HEK293 (cell line): Measurements from ENCODE around the gene TUT4.

Source experiments
- AEBP2 ChIP-seq: fragments of 450-650 bp; formaldehyde crosslinking; IDR thresholded peaks from 2 replicates; pipeline ENCODE4 v1.5.1; 2016; ENCODE audit warnings: missing biosample characterization, missing genetic modification characterization, borderline replicate concordance
- BCL11A ChIP-seq: fragments of 450-650 bp; formaldehyde crosslinking; IDR thresholded peaks from 2 replicates; pipeline ENCODE4 v1.5.1; 2016; ENCODE audit warnings: low read depth, missing biosample characterization, missing genetic modification characterization
- ELK4 ChIP-seq: IDR thresholded peaks from 2 replicates; pipeline ENCODE4 v1.6.1; 2011; ENCODE audit warnings: mild to moderate bottlenecking, low read depth, low read length, borderline replicate concordance
- MEIS1 ChIP-seq: sonication (generic); formaldehyde crosslinking; IDR thresholded peaks from 2 replicates; pipeline ENCODE4 v1.8.1; 2022; ENCODE audit warnings: missing genetic modification reagents, mild to moderate bottlenecking, borderline replicate concordance
- OVOL3 ChIP-seq: fragments of 450-650 bp; formaldehyde crosslinking; IDR thresholded peaks from 2 replicates; pipeline ENCODE4 v1.5.1; 2016; ENCODE audit warnings: missing biosample characterization, missing genetic modification characterization
- PBX3 ChIP-seq: sonication (generic); formaldehyde crosslinking; IDR thresholded peaks from 2 replicates; pipeline ENCODE4 v1.8.1; 2022; ENCODE audit warnings: mild to moderate bottlenecking, moderate library complexity, missing genetic modification reagents
- PRDM2 ChIP-seq: fragments of 450-650 bp; formaldehyde crosslinking; IDR thresholded peaks from 2 replicates; pipeline ENCODE4 v1.5.1; 2016; ENCODE audit warnings: missing biosample characterization, missing genetic modification characterization, borderline replicate concordance
- REPIN1 ChIP-seq: fragments of 450-650 bp; formaldehyde crosslinking; IDR thresholded peaks from 2 replicates; pipeline ENCODE4 v1.5.1; 2017; ENCODE audit warnings: missing biosample characterization, missing genetic modification characterization, low read depth
- SP3 ChIP-seq: fragments of 450-650 bp; formaldehyde crosslinking; IDR thresholded peaks from 2 replicates; pipeline ENCODE4 v1.5.1; 2016; ENCODE audit warnings: missing biosample characterization, missing genetic modification characterization
- ZBTB20 ChIP-seq: fragments of 450-650 bp; formaldehyde crosslinking; IDR thresholded peaks from 2 replicates; pipeline ENCODE4 v1.5.1; 2016; ENCODE audit warnings: missing biosample characterization, missing genetic modification characterization
- ZBTB48 ChIP-seq: fragments of 450-650 bp; formaldehyde crosslinking; IDR thresholded peaks from 2 replicates; pipeline ENCODE4 v1.5.1; 2016; ENCODE audit warnings: missing biosample characterization, missing genetic modification characterization
- ZNF155 ChIP-seq: fragments of 450-650 bp; formaldehyde crosslinking; IDR thresholded peaks from 2 replicates; pipeline ENCODE4 v1.5.1; 2016; ENCODE audit warnings: missing biosample characterization, missing genetic modification characterization
- ZNF19 ChIP-seq: fragments of 450-650 bp; formaldehyde crosslinking; IDR thresholded peaks from 2 replicates; pipeline ENCODE4; 2016; ENCODE audit warnings: missing biosample characterization, missing genetic modification characterization, low read depth
- ZNF223 ChIP-seq: fragments of 450-650 bp; formaldehyde crosslinking; IDR thresholded peaks from 2 replicates; pipeline ENCODE4 v1.5.1; 2016; ENCODE audit warnings: missing biosample characterization, missing genetic modification characterization
- ZNF23 ChIP-seq: fragments of 450-650 bp; formaldehyde crosslinking; IDR thresholded peaks from 2 replicates; pipeline ENCODE4 v1.5.1; 2016; ENCODE audit warnings: missing biosample characterization, missing genetic modification characterization, borderline replicate concordance
- ZNF24 ChIP-seq: fragments of 450-650 bp; formaldehyde crosslinking; IDR thresholded peaks from 2 replicates; pipeline ENCODE4 v1.5.1; 2016; ENCODE audit warnings: missing biosample characterization, missing genetic modification characterization
- ZNF324 ChIP-seq: fragments of 450-650 bp; formaldehyde crosslinking; IDR thresholded peaks from 2 replicates; pipeline ENCODE4 v1.5.1; 2016; ENCODE audit warnings: missing biosample characterization, missing genetic modification characterization
- ZNF354C ChIP-seq: fragments of 450-650 bp; formaldehyde crosslinking; IDR thresholded peaks from 2 replicates; pipeline ENCODE4 v1.5.1; 2016; ENCODE audit warnings: missing biosample characterization, missing genetic modification characterization, low read depth, borderline replicate concordance
- ZNF391 ChIP-seq: fragments of 450-650 bp; formaldehyde crosslinking; IDR thresholded peaks from 2 replicates; pipeline ENCODE4 v1.5.1; 2016; ENCODE audit warnings: low read depth, missing biosample characterization, missing genetic modification characterization, borderline replicate concordance
- ZNF488 ChIP-seq: fragments of 450-650 bp; formaldehyde crosslinking; IDR thresholded peaks from 2 replicates; pipeline ENCODE4 v1.5.1; 2016; ENCODE audit warnings: missing biosample characterization, missing genetic modification characterization
- ZNF560 ChIP-seq: fragments of 450-650 bp; formaldehyde crosslinking; IDR thresholded peaks from 2 replicates; pipeline ENCODE4 v1.5.1; 2017; ENCODE audit warnings: missing biosample characterization, missing genetic modification characterization, borderline replicate concordance
- ZNF621 ChIP-seq: fragments of 450-650 bp; formaldehyde crosslinking; IDR thresholded peaks from 2 replicates; pipeline ENCODE4 v1.5.1; 2017; ENCODE audit warnings: missing biosample characterization, missing genetic modification characterization
- ZNF645 ChIP-seq: fragments of 450-650 bp; formaldehyde crosslinking; IDR thresholded peaks from 2 replicates; pipeline ENCODE4; 2016; ENCODE audit warnings: missing biosample characterization, missing genetic modification characterization
- ZNF670 ChIP-seq: fragments of 450-650 bp; formaldehyde crosslinking; IDR thresholded peaks from 2 replicates; pipeline ENCODE4 v1.5.1; 2016; ENCODE audit warnings: missing biosample characterization, missing genetic modification characterization, low read depth
- ZNF701 ChIP-seq: fragments of 450-650 bp; formaldehyde crosslinking; IDR thresholded peaks from 2 replicates; pipeline ENCODE4 v1.5.1; 2016; ENCODE audit warnings: missing biosample characterization, missing genetic modification characterization
- ZSCAN18 ChIP-seq: fragments of 450-650 bp; formaldehyde crosslinking; IDR thresholded peaks from 2 replicates; pipeline ENCODE4 v1.5.1; 2016; ENCODE audit warnings: missing biosample characterization, missing genetic modification characterization

The TUT4 gene

GRCh38 chr1:52552505-52553361, at the start of gene TUT4 (continued):
- TF ChIP-seq ZNF621 (no peak), ZNF223 (tag by site-specific recombination) (no peak), ZBTB48 (peak; percentile 54; the same call in 1 of the 2 replicates), ZNF560 (tag by site-specific recombination) (no peak), PRDM2 (tag by site-specific recombination) (no peak), ZBTB20 (tag by site-specific recombination) (peak; percentile 90), ZNF155 (no peak), ZNF670 (tag by site-specific recombination) (no peak), PBX3 (CRISPR knock-in tag) (no peak), SP3 (tag by site-specific recombination) (peak; percentile 57; the same call in 1 of the 2 replicates), ZNF391 (tag by site-specific recombination) (peak; percentile 86; the same call in 1 of the 2 replicates), AEBP2 (no peak), ZNF701 (no peak), ZNF645 (tag by site-specific recombination) (0 out of 2 replicates have a peak, but pooled peaks have one; percentile 52), ZNF23 (tag by site-specific recombination) (no peak), ZNF324 (tag by site-specific recombination) (no peak), MEIS1 (no peak), ZNF354C (tag by site-specific recombination) (no peak), REPIN1 (no peak), BCL11A (tag by site-specific recombination) (no peak), ZNF19 (tag by site-specific recombination) (no peak), ZNF488 (tag by site-specific recombination) (no peak), ZNF24 (tag by site-specific recombination) (no peak), ELK4 (no peak), ZSCAN18 (tag by site-specific recombination) (no peak), OVOL3 (no peak)
